ENCODE results near the gene GATB.

The GATB gene

GRCh38 chr4:151644622-151645021 is 116.2 kb downstream of the GATB start:
- DNase-seq = no peak

- no peak for DNase-seq
These were observed 117.2 kb downstream of the GATB start for GRCh38 chr4:151643564-151643963.

- no peak for DNase-seq
These were observed 118.8 kb downstream of the GATB start for GRCh38 chr4:151641983-151642382.

DNA sequence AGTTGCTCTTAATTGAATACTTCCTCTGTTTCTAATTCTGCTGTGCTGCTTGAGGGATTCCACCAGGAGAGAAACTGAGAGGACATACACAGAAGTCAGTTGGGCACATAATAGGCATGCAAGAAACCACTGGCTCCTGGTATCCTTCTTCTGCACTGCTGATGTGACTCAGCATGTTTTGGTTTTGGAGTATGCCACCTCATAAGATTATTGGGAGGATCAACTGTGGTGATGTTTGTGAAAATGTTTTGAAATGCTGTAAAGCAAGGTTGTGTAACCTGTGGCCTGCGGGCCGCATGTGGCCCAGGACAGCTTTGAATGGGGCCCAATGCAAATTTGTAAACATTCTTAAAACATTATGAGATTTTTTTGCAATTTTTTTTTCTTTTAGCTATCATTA is 119.6 kb downstream of the GATB start:
- DNase-seq = no peak

- no peak for DNase-seq
These were observed 120.4 kb downstream of the GATB start for GRCh38 chr4:151640381-151640780.

DNA sequence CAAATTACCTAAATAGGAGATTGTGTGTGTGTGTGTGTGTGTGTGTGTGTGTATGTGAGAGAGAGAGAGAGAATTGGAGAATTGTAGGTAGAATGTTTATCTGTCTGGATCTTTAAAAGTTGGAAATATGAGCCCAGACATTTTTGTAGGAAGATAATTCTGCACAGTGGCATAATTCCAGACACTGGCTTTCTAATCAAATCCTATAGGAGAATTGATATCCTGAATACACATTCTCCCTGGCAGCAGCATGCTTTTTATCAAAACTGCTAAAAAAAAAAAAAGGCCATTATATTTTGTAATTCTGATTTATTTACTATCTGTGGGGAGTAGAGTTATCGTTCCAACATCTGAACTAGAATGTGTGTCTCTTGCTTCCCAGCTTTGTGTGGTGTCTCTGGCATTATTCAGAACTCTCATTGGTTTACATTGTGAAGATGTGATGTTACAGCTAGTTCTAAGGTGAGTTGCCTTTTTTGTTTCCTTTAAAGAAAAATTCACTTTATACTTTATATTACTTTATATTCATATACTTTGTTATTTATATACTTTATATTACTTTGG is 122.4 kb downstream of the GATB start:
- DNase-seq = no peak

DNA sequence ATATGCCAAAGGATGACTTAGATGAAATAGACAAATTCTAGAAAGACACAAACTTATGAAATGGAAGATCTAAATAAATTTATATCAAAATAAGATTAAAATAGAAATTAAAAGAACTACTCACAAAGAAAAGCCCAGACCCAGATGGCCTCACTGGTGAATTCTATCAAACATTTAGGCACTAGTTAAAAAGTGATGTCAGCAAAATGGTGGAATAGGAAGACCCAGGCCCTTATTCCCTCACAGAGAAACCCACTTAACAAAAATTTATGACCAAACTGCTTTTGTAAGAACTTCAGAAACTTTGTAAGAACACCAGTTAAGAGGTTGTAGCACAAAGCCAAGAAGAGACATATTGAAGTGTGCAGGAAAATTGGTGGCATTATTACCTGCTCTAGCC is 129.5 kb downstream of the GATB start:
- no peak for DNase-seq

DNA sequence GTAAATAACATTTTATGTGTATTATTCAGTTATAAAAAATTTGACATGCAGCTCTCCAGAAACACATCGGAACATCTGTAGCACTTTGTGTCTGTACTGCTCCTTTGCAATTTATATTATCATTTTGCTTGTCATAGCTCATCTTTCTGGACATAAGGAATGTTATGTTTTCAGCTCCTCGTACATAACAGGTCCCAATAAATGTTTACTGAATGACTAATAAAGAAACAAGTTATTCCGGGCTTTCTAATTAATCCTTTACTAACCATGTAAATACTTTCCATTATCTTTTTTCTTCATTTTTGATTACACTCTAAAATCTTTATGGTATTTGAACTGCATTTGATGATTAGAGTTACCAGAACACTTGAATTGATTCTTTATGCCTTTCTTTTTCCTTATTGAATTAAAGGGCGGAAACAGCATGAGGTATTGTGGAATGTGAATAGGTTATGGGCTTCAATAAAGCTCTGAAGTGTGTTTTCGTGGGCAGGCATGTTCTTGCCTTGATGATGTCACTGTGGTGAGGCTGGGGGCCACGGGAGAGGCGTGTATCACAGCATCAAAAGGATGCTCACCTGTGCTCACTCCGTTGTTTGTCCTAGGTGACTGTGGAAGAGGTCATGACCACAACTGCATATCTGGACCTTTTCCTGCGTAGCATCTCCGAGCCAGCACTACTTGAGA is 131.6 kb downstream of the GATB start:
- no peak for DNase-seq

DNA sequence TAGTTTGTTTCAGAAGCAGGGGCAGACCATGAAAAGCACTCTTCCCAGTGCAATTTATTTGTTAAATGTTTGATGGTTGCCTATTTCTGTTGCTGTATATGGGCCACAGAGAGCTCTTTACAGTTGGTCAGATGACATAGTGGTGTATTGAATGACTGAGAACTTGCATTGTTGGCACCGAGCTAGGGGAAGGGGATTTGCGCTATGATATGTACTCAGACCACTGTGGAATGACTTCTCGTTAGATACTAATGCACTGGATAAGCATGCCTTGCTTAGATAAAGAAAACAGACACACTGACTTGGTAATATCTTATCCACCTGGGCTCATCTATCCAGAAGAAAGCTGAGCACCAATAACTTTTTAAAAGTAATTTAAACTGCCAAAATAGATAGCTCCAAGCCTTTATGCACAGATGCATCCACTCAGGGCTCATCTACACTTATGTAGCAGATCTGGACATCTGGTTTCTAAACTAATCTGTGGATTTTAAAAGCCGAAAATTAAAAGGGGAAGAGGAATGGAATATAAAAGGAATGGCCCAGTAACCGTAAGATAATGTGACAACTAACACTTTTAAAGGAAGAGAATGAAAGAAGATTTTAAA is 132.7 kb downstream of the GATB start:
- DNase-seq = no peak

DNA sequence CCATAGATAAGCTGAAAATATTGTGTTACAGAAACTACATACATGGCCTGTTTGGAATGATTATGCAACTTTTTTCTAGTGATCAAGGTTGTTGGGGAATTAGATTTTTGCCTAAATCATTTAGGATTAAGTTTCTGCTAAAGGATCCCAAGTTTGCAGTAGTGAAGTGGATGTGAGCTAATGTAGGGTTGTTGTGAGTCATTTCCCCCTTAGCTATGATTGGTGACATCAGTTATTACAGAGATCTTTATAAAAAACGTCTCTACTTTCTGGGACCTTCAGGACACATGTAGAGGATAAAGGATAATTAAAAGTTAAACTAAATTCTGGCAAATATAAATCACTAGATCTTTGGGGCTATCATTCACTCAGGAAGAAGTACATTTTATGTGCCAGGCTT is 133.3 kb downstream of the GATB start:
- DNase-seq = no peak

DNA sequence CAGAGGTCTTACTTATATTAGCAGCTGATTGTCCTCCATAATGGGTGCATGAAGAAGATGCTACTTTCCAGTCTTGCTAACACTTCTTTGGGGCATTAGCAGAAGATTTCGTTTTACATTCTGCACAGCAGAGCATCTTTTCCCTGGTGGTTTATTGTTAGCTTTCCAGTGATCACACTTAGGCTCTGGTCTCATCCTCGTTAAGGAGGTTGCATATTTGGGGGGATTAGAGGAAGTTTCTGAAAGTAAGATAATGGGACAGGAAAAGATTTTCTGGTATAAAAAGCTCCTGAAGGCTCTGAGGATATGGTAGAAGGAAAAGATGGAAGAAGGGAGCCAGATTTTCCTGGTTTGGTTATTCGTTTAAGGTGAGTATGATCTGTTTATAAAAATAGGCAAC is 134.1 kb downstream of the GATB start:
- no peak for DNase-seq

DNA sequence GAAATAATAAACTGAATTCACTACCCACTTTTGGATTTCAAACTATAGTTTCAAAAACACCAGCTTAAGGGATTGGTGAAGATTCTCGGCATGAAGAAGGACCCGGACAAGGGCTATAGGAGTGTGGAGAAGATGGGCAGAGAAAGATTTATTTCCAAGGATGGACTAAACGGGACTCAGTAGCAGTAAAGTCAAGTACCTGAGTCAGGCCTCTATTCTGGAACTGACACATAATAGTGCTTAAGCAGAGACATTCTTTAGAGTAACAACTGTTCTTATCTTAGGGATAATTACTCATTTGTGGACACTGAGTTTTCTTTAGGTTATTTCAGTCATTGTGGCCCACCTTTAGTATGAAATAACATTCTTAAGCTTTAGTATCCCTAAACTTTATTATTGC is 134.6 kb downstream of the GATB start:
- no peak for DNase-seq

- no peak for DNase-seq
These were observed 135.9 kb downstream of the GATB start for GRCh38 chr4:151624626-151625565.
